PC-3 (cell line): Measurements from ENCODE around the gene TMEM221. TPM values are rescaled to one million over a fixed set of nuclear protein-coding genes. Genes with fewer than 3 reads are reported as not detected.
A peak's percentile ranks its signal among the peaks of the same experiment; 100 is the strongest.

Experiments
- ATAC-seq: fragments of 200-7000 bp; cut with Tn5 transposase; 2 replicates; pipeline ENCODE4 v1.9.1; 2020; ENCODE audit warnings: mild to moderate bottlenecking, moderate library complexity
- BruUV-seq: library from RNA; stranded (reverse); fragments of 400-500 nt; replicated peaks from 2 replicates; lab custom pipeline; 2021; lab: Mats Ljungman, UMichigan
- CTCF ChIA-PET: fragments of 300-600 bp; sonication (Branson Sonifier 250); formaldehyde crosslinking; loops from one replicate; lab custom pipeline; 2022; ENCODE audit warnings: antibody characterized with exemption; lab: Charles Lee
- POLR2A ChIA-PET: fragments of 300-600 bp; sonication (Branson Sonifier 250); formaldehyde crosslinking; loops from one replicate; lab custom pipeline; 2022; ENCODE audit warnings: antibody characterized with exemption; ENCODE audit not compliant: unreplicated experiment; lab: Charles Lee
- DNase-seq: peaks from one replicate; pipeline ENCODE4 v3.0.0-alpha.2; 2015
- H2AFZ ChIP-seq: fragments of 300-600 bp; sonication (generic); 2 replicates; pipeline ENCODE4 v1.6.0; 2016; ENCODE audit warnings: antibody characterized with exemption, low read length
- H3F3A ChIP-seq: fragments of 300-600 bp; sonication (generic); one replicate; pipeline ENCODE4 v1.6.0; 2017; ENCODE audit warnings: antibody characterized with exemption, low read length, control low read depth, mild to moderate bottlenecking; ENCODE audit not compliant: unreplicated experiment
- H3K27ac ChIP-seq: fragments of 300-600 bp; sonication (generic); 2 replicates; pipeline ENCODE4 v1.5.1; 2016; ENCODE audit warnings: mild to moderate bottlenecking, low read length
- H3K27me3 ChIP-seq: fragments of 300-600 bp; sonication (generic); 2 replicates; pipeline ENCODE4 v1.6.1; 2016; ENCODE audit warnings: low read length, mixed read lengths
- H3K36me3 ChIP-seq: fragments of 300-600 bp; sonication (generic); 2 replicates; pipeline ENCODE4 v1.6.1; 2016; ENCODE audit warnings: low read depth, mixed run types, low read length, mixed read lengths
- H3K4me1 ChIP-seq: fragments of 300-600 bp; sonication (generic); 2 replicates; pipeline ENCODE4 v1.5.1; 2016; ENCODE audit warnings: low read length; ENCODE audit not compliant: insufficient read depth
- H3K4me2 ChIP-seq: fragments of 300-600 bp; sonication (generic); 2 replicates; pipeline ENCODE4 v1.6.0; 2016; ENCODE audit warnings: low read length
- H3K4me3 ChIP-seq: fragments of 300-600 bp; sonication (generic); 2 replicates; pipeline ENCODE4 v1.5.1; 2016; ENCODE audit warnings: mild to moderate bottlenecking, low read length, mixed read lengths
- H3K79me2 ChIP-seq: fragments of 300-600 bp; sonication (generic); 2 replicates; pipeline ENCODE4 v1.6.1; 2017; ENCODE audit warnings: low read length, mixed read lengths
- H3K9ac ChIP-seq: fragments of 300-600 bp; sonication (generic); 2 replicates; pipeline ENCODE4 v1.6.0; 2016; ENCODE audit warnings: mild to moderate bottlenecking, low read length
- H3K9me2 ChIP-seq: fragments of 300-600 bp; sonication (generic); replicated peaks from 2 replicates; pipeline ENCODE4 v1.6.1; 2016; ENCODE audit warnings: mixed run types, low read length, mixed read lengths
- H3K9me3 ChIP-seq: fragments of 300-600 bp; sonication (generic); 2 replicates; pipeline ENCODE4 v1.6.1; 2016; ENCODE audit warnings: low read length, mixed read lengths
- H4K20me1 ChIP-seq: fragments of 300-600 bp; sonication (generic); 2 replicates; pipeline ENCODE4 v1.6.1; 2016; ENCODE audit warnings: low read length, mixed read lengths
- CTCF ChIP-seq: fragments of 300-600 bp; sonication (generic); conservative IDR thresholded peaks from 2 replicates; pipeline ENCODE4 v1.5.1; 2017; ENCODE audit warnings: antibody characterized with exemption, low read depth, mild to moderate bottlenecking, low read length
- EZH2 ChIP-seq: fragments of 300-600 bp; sonication (generic); IDR thresholded peaks from one replicate; pipeline ENCODE4 v1.6.1; 2017; ENCODE audit warnings: antibody characterized with exemption, mild to moderate bottlenecking, low read length; ENCODE audit not compliant: unreplicated experiment
- EZH2phosphoT487 ChIP-seq: fragments of 300-600 bp; sonication (generic); IDR thresholded peaks from 2 replicates; pipeline ENCODE4 v1.6.1; 2018; ENCODE audit warnings: mild to moderate bottlenecking, antibody characterized with exemption, low read length, borderline replicate concordance
- intact Hi-C: fragments of 100-400 bp; cut with micrococcal nuclease; formaldehyde crosslinking; loops from 2 replicates; pipeline ENCODE4 v1.9.0; 2023
- total RNA-seq: library from RNA; depleted of rRNA; stranded (reverse); fragments of >200 nt; gene quantifications from 2 replicates; pipeline ENCODE4 v1.2.3, GENCODE V29; 2014

TMEM221 gene
- total RNA-seq, 1 experiment from 2014 or later = 3.0 TPM

GRCh38 chr19:17441241-17442021 is 7.0 kb downstream of the TMEM221 start:
- no peaks in the 10 kb centered on the region for H3K4me1 ChIP-seq
- no peak overlapping the region for H3K27ac ChIP-seq
- TF ChIP-seq CTCF (peak; percentile 66; the same call in 1 of the 2 replicates), EZH2 (no peak)
- intact Hi-C loops = no loop called here
- no peaks in the 10 kb centered on the region for H3K9me3 ChIP-seq
- DNase-seq (peak; percentile 43), ATAC-seq (no peak)
- H2AFZ ChIP-seq = no peak overlapping the region
- H3K4me3 ChIP-seq = no peak overlapping the region
- no peaks in the 10 kb centered on the region for H3K79me2 ChIP-seq
- CTCF ChIA-PET = interaction anchor here (0.6 kb wide), 4 partner anchors 14 to 165 kb away, joined by 3 to 6 read pairs (median 4); no protein-coding TSS in a partner anchor
- no peak overlapping the region for H3K4me2 ChIP-seq
- BruUV-seq = no TSS peak
- H3K9ac ChIP-seq = no peak overlapping the region
- H4K20me1 ChIP-seq = no peaks in the 10 kb centered on the region
- no peaks in the 10 kb centered on the region for H3K9me2 ChIP-seq
- POLR2A ChIA-PET = no interaction called here
- H3K36me3 ChIP-seq = no peaks in the 10 kb centered on the region
- no peaks in the 10 kb centered on the region for H3F3A ChIP-seq
- no peaks in the 10 kb centered on the region for H3K27me3 ChIP-seq

GRCh38 chr19:17436874-17437267 is 11.6 kb downstream of the TMEM221 start:
- Histone ChIP-seq H3K4me2 (no peak overlapping the region), H3F3A (no peaks in the 10 kb centered on the region), H3K27ac (no peak overlapping the region), H2AFZ (no peak overlapping the region), H3K9me3 (no peaks in the 10 kb centered on the region), H3K4me1 (no peaks in the 10 kb centered on the region), H3K36me3 (no peaks in the 10 kb centered on the region), H3K79me2 (no peaks in the 10 kb centered on the region), H3K4me3 (no peak overlapping the region), H4K20me1 (no peaks in the 10 kb centered on the region), H3K27me3 (no peaks in the 10 kb centered on the region), H3K9ac (no peak overlapping the region), H3K9me2 (no peaks in the 10 kb centered on the region)
- no TSS peak for BruUV-seq
- intact Hi-C loops = no loop called here
- CTCF ChIA-PET = no interaction called here
- DNase-seq (no peak), ATAC-seq (no peak)
- POLR2A ChIA-PET = no interaction called here
- no peak for TF ChIP-seq EZH2phosphoT487
- TF ChIP-seq EZH2 = no peak
- TF ChIP-seq CTCF = no peak
